Peyer's patch (tissue), 4 donors: ENCODE data around the gene CCDC74A.
A peak's percentile ranks its signal among the peaks of the same experiment; 100 is the strongest.
"Not testable (repeated sequence)": the region's sequence is repeated elsewhere in the genome, so short reads cannot be mapped to it uniquely, and the experiment has no call there.

Experiments used
- CTCF ChIP-seq, 6 experiments: fragments of 450-650 bp in 4 of 6; fragments of 200-600 bp in 2 of 6; sonication (generic) in 1 of 6; IDR thresholded peaks; one replicate each; pipeline ENCODE4 v1.5.1; 2017 to 2019; ENCODE audit warnings: antibody characterized with exemption in 6 of 6, mild to moderate bottlenecking in 3 of 6, moderate library complexity in 1 of 6
- POLR2A ChIP-seq, 2 donors: fragments of 450-650 bp; IDR thresholded peaks; one replicate each; pipeline ENCODE4 v1.5.1; 2017; ENCODE audit warnings: antibody characterized with exemption in 2 of 2, mild to moderate bottlenecking in 2 of 2, moderate library complexity in 2 of 2

- peak in 1 of 6 experiments; percentile 55 for TF ChIP-seq CTCF (IDR thresholded peaks at IDR 0.05)
- not testable (repeated sequence) for TF ChIP-seq POLR2A (IDR thresholded peaks at IDR 0.05)
Observed at GRCh38 chr2:131492015-131492417, 35.7 kb upstream of the CCDC74A start, which contains the start of gene MZT2A.
